HG03565 (cell line): ENCODE measurements around the gene FGG.
"Not testable (repeated sequence)": the region's sequence is repeated elsewhere in the genome, so short reads cannot be mapped to it uniquely, and the experiment has no call there.

ENCODE experiments used
- ATAC-seq: cut with Tn5 transposase; IDR thresholded peaks from one replicate; pipeline ENCODE4 v1.9.1; 2021; ENCODE audit warnings: mild to moderate bottlenecking, moderate library complexity; ENCODE audit not compliant: unreplicated experiment

The FGG gene

DNA sequence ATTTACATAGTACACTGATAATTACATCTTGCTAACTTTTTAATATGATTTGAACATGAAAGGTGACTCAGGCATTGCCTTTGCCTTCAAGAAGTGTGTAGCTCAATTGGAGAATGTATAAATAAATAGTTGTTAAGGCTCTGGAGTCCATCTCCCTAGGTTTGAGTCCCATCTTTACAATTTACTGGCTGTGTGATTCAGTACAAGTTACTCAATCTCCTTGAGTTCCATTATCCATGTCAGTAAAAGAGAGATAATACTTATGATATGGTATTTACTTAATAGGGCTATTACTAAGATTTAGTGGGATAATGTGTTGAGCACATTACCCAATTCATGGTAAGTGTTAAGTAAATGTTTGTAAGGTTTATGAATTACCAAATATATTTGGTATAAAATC lies 1.9 kb upstream of the FGG start:
- ATAC-seq: no peak

DNA sequence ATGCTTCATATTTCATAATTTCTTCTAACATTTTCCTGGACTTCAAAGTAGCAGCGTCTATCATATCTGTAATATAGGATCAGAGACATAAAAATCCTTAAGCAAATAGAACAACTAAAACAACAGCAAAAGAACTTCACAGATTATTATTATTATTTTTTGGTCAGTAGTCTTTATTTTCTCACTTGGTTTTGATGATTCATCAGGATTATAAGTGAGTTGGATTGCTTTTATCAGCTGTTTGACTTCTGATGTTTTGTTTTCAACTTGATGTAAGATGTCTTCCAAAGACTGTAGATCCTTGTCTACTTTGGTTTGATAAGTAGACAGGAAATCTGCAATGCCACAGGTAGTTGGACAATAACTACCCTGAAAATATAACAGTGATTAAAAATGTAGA lies 623 bp downstream of the FGG start:
- no peak for ATAC-seq

DNA sequence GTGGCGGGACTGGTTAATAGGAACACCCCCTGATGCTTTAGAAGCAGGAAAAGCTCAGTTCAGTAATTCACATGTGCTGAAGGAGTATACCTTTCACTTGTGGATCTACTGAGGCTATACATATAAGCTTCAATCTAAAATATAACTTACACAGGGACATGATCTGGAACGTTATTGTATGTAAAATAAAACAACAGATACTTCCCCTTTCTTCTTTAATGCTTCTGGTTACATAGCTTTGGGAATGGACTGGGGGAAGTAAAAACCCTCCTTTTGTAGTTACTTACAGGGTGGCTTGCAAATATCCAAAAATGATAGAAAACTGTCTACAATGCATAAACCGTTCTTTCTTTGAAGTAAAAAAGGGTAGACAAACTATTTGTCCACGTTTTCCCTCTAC lies 1.9 kb downstream of the FGG start:
- no peak for ATAC-seq

DNA sequence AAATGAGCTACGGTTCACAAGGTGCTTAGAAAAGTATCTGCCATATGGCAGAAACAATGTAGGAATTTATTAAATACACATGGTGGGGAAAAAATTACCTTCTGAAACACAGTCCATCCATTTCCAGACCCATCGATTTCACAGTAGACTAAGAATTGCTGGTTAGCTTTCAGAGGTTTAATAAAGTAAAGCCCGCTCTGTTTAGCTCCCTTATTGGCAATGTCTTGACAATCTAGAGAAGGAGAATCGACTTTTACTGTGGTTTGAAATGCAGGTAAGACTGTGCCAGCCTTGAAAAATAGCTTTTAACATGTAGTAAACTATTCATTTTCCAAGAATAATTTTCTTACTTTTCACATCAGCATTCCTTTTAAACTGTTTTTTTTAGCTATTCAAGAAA lies 2.9 kb downstream of the FGG start:
- ATAC-seq: no peak

DNA sequence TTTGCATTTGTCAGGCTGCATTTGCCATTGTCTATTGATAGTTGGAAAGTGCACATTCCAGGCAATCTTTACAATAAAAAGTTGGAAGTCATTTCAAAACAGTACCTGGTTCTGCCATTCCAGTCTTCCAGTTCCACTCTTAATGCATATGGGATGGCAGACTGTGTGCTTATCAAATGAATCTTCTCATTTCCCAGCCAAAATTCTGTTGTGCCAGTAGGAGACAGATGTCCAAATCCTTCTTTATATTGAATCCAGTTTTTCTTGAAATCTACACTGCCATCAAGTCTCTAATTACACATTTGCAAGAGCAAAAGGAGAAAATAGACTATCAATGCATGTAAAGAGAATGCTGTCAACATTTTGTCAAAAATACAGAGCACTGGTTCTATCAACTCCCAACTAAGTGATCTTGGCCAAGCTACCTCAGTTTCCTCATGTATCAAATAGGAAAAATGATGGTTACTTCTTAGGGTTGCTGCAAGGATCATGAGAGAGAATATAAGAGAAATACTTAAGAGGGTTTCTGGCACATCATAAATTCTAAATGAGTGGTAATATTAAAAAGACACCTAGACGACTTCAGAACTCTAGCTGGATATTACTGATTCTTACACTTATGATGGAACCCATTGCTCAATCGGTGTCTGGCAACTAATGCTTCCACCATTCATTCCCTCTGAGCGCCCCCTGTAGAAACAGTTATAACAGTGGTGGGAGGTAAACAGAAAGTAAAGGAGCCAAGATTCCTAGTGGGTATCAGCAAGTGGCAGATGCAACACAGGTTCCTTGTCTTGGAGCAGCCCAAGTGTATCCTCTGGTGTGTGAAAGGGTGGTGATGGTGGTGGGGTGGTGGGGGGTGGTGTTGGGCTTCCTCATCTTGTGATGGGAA lies 3.8 kb downstream of the FGG start:
- ATAC-seq: no peak

DNA sequence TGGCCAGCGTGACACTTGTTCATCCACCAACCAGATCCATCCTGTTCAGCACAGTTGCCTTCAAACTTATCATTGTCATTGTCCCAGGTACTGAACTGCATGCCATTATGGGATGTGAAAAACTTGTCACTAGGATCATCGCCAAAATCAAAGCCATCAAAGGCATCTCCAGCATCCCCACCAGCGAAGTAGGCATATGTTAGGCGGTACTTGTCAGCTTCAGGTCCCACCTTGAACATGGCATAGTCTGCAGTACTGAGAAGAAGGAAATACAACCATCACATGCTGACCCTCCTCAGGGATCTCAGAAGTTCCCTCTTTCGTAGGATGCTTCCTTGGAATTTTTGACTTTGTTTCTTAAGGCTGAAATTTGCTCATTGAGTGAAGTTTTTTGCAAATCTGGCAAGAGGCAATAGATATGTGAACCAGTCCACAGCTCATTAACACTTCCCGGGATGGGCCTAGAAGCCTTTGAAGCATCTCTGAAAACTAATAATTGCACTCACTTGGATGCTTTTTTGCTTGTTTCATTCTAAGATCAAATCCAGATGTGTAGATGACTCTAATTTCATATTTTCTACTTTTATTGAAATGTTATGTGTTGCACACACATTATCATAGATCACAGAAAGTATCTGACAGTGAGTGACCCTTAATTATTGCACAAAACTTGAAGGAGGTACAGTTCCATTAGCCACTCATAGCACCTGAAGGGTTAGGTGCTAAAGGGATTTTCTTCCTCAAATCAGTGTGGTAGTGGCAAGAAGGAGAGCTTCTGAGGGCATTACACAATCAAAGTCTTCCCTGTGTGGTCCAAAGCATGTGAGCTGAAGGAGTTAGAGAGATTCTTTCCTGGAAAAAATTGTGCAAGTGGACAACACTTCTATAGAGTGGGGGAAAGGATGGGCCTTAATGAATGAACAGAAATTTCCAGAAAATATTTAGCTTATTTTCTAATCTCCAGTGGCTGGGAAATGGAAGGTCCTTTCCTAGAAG lies 5.4 kb downstream of the FGG start:
- no peak for ATAC-seq

DNA sequence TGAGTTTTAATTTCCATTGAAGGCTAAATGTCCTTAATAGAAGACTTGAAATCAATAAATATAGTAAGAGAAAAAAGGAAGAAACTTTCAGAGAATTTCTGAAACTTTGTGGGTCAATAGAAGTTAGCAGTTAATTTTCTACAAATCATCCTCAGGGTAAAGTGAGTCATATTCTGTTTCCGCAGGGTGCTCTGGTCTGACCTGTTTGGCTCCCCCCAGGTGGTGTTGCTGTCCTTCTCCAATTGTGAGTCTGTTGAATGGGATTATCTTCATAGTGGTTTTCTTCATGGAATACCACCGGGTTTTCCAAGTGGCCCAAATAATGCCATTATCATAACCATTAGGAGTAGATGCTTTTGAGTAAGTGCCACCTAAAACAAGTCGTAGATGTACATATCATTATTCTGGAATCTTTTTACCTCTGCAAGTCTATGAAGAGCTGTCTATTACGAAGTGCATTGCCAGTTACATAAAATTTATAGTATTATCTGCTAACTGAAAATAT lies 7.7 kb downstream of the FGG start:
- ATAC-seq: no peak

DNA sequence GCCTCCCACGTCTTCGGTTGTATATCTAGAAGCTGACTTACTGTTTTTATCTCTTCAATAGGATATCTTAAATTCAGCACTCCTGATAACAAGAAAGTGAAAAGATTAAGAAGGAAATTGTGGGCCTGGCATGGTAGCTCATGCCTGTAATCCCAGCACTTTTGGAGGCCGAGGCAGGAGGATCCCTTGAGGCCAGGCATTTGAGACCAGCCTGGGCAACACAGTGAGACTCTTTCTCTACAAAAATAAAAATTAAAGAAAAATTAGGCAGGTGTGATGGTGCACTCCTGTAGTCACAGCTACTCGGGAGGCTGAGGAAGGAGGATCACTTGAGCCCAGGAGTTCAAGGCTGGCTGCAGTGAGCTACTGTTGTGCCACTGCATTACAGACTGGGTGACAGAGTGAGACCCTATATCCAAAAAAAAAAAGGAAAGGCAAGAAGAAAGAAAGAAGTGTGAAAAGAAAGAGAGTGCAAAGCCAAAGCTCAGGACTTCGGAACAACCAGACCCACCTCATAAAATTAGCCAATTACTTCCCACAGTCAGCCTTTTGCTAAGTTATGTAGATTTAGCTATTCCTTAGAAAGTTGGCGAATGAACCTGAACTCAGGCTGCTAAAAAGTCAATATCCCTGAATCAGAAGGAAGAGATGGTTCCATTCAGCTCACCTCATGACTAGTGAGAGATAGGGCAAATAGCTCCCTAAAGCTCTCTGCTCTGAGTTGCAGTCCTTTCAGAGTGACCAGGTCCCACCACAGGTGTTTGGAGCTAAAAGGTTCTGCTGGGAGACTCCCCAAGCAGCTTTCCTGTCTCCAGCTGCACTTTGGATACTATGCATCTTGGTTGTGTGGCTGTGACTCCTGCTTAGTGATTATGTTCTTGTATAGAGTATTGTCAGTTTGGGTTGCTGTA lies 9.2 kb downstream of the FGG start:
- ATAC-seq: no peak

DNA sequence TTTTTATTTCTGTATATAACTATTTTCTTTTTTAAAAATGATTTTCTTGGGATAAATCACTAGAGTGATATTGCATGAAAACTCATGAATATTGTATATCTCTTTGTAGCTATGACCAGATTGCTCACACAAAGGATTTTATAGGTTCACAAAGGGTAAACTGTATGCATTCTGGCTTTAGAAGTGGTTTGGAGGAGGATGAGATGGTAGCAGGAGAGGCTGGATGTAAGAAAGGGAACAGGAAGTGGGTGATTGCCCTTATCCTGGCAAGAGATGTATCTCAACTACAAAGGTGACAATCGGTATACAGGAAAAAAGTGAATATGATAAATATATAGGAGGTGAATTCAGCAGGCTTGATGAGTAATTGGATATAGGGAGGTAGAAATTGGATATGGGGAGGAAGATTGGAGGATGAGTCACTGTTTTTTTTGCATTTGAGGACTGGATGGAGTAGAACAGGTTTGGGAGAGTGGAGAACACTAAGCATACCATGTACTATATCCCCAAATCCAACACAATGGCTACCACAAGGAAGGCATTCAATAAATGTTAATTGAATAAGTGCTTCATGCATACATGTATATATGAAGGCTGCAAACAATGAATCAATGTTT lies 9.9 kb downstream of the FGG start:
- no peak for ATAC-seq

DNA sequence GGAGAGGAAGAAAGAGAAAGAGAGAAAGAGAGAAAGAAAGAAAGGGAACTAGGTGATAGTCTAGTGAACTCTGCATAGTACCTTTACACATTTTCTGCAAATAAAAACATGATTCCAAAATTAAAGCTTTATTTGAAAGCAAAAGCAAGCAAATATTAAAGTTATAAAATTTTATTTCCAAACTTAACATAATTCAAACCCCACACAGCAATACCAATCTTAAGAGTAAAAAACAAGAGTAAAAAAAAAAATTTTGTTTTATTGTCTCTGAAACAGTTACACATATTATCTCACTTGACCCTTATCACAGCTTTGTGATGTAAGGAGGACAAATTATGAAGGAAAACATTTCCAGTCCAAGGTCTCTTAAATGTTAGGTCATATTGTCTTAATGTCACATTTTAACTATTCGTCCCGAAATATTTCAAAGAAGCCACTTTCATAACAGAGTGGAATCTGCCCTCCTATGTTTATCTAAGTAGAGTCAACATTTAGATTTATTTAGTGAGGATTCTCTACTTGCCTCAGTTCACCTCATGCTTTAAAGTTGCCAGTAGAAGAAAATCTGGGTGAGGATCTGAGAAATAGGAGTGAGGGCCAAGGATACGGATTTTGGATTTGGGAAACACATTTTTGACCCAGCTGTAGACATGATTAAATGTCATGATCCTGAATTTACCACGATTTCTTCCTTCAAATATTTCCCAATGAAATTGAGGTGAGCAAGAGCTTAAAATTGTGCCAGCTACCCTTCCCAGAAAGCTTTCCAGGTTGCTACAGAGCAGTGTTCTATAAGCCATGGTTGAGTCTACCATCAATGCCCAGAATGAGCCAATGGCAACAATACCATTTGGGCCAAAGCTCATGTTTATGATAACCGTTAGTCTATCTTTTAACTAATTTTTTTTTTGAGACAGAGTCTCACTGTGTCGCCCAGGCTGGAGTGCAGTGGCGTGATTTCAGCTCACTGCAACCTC lies 14.4 kb downstream of the FGG start:
- ATAC-seq: no peak

DNA sequence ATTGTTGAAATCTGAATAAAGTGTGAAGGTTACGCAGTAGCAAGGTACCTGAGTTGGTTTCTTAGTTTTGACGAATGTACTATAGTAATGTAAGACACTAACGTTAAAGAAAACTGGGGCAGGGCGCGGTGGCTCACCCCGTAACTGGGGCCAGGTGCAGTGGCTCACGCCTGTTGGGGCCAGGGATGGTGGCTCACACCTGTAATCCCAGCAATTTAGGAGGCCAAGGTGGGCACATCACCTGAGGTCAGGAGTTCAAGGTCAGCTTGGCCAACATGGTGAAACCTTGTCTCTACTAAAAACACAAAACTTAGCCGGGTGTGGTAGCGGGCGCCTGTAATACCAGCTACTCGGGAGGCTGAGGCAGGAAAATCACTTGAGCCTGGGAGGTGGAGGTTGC lies 15.2 kb downstream of the FGG start:
- not testable (repeated sequence) for ATAC-seq

DNA sequence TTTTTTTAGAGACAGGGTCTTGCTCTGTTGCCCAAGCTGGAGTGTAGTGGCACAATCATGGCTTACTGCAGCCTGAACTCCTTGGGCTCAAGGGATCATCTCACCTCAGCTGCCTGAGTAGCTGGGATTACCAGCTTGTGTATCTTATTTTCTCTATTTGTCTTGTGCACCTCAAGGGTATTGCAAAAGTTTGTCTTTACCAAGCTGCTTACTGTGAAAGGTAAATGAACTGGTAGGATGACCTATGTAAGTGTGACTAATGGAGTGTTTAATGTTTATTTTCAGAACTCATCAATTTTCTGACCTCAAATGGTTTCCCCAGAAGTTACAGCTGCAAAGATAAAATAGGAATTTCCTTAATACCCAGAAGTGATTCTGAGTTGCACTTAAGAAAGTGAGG lies 16.6 kb downstream of the FGG start:
- ATAC-seq: no peak

DNA sequence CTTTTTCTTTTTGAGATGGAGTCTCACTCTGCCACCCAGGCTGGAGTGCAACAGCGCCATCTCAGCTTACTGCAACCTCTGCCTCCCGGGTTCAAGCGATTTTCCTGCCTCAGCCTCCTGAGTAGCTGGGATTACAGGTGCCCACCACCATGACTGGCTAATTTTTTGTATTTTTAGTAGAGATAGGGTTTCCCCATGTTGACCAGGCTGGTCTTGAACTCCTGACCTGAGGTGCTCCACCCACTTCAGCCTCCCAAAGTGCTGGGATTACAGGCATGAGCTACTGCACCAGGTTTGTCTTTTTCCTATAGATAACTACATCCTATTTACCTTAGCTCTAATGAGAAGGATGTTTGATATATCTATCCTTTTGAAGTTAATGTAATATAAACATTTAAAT lies 18.1 kb downstream of the FGG start:
- ATAC-seq: not testable (repeated sequence)

DNA sequence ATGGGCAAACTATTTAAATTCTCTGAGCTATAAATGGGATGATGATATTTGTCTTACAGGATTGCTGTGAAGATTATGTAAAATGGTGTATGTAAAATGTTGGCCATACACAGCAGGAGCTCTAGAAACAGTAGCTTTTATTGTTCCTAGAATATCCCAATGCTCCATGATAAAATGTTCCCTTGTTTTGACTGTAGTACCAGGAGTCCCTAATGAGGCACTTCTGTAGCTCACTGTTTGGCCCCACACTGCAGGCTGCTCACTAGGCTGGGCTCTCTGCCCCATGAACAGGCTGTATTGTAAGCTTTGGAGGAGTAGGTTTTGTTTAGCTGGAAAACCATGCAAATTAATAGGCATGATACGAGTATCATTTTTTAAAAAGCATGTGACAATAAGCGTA lies 18.6 kb downstream of the FGG start:
- no peak for ATAC-seq

DNA sequence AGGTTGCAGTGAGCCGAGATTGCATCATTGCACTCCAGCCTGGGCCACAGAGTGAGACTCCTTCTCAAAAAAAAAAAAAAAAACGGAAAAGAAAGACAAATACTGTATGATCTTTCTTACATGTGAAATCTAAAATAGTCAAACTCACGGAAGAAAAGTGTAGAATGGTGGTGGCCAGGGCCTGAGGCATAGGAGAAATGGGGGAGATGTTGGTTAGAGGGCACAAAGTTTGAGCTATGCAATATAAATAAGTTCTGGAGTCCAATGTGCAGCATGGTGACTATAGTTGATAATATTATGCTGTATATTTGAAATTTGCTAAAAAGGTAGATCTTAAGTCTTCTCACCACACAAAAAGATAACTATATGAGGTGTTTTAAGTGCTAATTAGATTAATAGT lies 20.6 kb downstream of the FGG start:
- no peak for ATAC-seq

DNA sequence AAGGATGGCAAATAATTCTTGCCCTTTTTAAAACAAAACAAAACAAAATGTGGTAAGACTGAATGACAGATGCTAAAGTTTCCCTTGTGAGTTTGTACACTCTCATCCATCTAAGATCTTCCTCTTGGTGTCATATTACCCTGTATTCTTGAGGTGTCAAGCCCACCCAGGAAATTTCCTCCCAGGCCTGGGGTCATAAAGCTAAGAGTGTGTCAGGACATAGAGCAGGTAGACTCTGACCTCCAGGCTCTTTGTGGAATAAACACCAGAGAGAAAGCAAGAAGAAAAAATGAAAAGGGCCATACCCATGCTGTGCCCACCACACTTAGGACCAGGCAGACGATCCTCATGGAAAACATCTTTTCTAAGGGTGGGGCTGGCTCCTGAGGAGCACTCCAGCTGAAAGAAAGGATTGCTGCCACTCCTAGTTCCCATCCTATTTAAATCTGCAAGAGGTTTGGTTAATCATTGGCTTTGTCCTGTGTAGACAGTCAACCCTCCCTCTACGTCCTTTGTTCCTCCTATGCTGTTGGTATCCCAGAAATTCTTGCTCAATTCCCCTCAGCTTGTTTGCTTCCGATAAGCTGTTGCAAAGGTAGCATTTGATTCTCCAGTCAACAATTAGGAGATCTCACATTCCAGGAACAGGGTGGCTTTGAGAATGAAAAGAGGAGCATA lies 22.0 kb downstream of the FGG start, which contains the start of gene FGA:
TSS of gene FGA (minus strand) at position 414 of the 678 bp plus-strand sequence. CDS start at position 359, 55 bp downstream.
- ATAC-seq: no peak

DNA sequence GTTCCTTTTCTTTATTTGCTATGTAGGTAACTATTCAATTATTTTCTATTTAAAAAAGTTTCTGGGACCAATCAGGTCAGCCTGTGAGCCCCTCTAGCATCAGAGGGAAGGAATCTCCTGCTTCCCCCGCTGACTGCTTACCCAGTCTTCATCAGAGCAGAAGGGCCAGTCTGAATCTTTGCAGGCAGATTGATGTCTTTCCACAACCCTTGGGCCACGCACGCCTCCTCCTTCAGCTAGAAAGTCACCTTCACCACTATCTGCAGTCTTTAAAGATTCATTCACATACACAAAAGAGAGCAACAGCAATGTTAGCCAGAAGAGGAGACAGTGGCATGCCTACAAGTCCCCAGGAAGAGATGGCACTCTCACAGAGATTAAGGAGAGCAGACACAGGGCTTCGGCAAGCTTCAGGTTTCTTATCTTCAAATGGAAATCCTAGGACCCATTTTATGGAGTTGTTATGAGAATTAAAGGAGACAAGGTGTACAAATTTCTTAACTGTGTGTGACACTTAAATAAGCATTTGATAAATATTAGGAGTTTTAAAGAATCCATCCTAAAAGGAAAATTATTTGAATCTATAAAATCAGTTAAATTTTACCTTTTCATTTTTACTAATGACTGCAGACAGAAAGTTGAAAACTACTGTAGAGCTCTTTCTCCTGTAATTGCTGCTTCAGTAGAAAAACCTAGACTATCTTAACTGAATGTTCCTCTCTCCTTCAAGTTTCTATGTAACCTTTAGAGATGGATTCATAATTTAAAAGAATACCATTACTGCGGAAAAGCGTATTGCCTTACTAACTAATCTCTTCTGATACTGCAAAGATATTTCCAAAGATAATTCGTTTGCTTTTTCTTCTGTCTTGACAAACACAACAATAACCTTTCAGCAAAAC lies 22.9 kb downstream of the FGG start:
- ATAC-seq: no peak
